Fibroblast of skin of back (primary cell): Measurements from ENCODE around the gene CARMIL3. TPM values are rescaled to one million over a fixed set of nuclear protein-coding genes. Genes with fewer than 3 reads are reported as not detected.
A peak's percentile ranks its signal among the peaks of the same experiment; 100 is the strongest.
"Not testable (repeated sequence)": the region's sequence is repeated elsewhere in the genome, so short reads cannot be mapped to it uniquely, and the experiment has no call there.

Experiments
- DNase-seq: peaks from one replicate; pipeline ENCODE4 v3.0.0-alpha.2; 2013
- polyA plus RNA-seq, 2 experiments: library from polyadenylated mRNA; unstranded; fragments of 120-200 nt; gene quantifications; one replicate each; pipeline ENCODE4 v1.2.1, GENCODE V29; 2013; ENCODE audit not compliant: insufficient read length in 2 of 2

The CARMIL3 gene
- polyA plus RNA-seq (2013, experiment 1 of 2; ENCODE audit: insufficient read length) = 0.06 TPM
- polyA plus RNA-seq (2013, experiment 2 of 2; ENCODE audit: insufficient read length) = 0.07 TPM

DNA sequence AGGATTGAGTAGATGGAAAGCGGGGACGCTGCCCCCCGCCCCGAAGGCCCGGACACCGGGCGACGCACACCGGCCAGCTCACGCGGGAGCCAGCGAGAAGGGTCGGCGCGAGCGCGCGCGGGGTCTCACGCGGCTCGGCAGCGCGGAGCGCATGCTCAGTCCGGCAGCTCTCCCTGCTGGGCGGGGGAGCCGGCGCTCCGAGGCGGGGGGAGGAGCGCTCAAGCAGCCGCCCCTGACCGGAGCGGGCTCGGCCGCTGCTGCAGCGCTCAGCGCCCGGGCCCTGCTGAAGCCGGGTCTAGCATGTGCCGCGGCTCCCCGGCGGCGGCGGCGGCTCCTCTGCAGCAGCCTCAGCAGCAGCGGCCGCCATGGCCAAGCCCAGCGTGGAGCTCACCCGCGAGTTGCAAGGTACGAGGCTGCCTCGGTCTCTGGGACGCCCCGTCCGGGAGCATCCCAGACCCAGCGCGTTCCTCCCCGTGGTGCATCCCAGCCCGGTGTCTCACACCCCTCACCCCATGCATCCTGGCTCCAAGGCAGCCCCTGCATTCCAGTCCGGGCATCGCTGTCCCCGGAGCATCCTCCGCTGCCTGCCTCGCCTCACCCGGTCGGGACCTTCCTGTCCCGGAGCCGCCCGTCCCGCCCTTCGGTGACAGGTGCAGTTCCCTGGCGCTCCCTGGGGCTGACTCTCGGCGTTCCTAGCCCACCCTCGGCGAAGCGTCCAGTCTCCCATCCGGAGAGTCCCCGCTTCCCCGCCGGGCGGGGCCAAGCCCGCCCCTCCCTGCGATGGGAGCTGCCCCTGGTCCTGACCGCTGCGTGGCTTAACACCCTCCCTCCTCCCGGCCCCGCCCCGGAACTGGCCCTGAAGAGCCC lies at the start of gene CARMIL3:
Gene CARMIL3, plus strand, starts transcription at position 221 of the 867 bp plus-strand sequence. Its CDS starts 145 bp downstream, at position 366.
- DNase-seq = peak; percentile 54

DNA sequence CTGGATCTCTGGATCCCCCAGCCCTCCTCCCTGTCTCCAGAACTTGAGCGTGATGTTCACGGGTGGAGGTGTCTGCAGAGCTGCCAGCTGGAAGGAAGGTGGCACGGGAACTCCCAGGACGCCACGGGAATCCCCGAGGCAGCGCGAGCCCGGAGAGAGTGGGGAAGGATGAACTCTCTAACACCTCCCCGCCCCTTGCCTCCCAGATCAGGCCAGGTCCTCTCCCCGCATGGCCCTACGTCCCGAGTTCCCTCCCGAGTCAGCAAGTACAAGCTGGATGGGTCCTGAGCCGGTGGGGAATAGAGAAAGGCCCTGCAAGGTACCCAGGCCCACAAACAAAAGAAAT lies 45.4 kb upstream of the CARMIL3 start:
- DNase-seq = not testable (repeated sequence)

DNA sequence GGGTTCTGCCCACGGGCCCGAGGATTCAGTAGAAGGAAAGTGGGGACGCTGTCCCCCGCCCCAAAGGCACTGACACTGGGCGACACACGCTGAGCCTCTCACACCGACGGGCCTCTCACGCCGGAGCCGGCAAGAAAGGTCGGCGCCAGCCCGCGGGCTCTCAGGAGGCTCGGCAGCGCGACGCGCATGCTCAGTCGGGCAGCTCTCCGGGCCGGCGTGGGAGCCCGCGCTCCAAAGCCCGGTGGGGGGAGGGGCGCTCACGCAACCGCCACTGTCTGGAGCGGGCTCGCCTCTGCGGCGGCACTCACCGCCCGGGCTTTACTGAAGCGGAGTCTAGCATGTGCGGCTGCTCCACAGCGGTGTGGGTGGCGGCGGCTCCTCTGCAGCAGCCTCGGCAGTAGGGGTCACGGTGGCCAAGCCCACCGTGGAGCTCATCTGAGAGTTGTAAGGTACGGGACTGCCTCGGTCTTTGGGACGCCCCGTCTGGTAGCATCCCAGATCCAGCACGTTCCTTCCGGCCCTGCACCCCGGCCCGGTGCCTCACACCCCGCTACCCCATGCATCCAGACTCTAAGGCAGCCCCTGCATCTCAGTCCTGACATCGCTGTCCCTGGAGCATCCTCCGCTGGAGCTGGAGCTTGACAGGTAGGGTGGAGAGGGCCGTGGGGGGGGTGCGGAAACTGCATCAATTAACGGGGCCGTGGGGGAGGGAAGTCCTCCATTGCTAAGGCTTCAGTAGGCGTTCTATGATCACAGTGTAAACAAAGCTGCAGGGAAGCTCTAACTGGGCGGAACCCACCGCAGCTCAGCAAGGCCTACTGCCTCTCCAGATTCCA lies 44.8 kb upstream of the CARMIL3 start:
- not testable (repeated sequence) for DNase-seq

DNA sequence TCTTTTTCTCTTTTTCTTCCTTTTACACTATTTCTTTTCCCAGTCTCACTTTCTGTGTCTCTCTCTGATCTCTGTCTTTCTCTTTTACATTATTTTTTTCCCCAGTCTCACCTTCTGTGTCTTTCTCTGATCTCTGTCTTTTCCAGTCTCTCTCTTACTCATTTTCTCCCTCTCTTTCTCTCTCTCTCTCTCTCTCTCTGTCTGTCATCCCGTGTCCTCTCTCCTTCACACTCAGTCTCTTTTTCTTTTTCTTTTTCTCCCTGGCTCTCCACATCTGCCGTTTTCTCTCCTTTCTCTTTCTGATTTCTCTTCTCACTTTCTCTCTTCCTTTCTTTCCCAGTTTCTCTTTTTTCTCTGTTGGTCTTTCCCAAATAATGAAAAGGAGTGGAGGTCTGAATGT lies 40.8 kb upstream of the CARMIL3 start:
- DNase-seq = no peak

GRCh38 chr14:24012726-24013273 lies 39.0 kb upstream of the CARMIL3 start:
- DNase-seq = not testable (repeated sequence)

- peak; percentile 70 for DNase-seq
Measured at GRCh38 chr14:24013654-24014514, 37.9 kb upstream of the CARMIL3 start.

DNA sequence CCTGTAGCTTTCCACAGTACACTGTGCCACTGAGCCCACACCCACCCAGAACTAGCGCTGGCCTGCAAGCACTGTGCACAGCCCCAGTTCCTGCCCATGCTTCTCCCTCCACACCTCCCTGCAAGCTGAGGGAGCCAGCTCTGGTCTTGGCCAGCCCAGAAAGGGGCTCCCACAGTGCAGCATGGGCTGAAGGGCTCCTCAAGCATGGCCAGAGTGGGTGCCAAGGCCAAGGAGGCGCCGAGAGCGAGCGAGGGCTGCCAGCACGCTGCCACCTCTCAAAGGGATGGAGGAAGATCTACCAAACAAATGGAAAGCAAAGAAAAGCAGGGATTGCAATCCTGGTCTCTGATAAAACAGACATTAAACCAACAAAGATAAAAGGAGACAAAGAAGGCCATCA lies 36.1 kb upstream of the CARMIL3 start:
- not testable (repeated sequence) for DNase-seq

DNA sequence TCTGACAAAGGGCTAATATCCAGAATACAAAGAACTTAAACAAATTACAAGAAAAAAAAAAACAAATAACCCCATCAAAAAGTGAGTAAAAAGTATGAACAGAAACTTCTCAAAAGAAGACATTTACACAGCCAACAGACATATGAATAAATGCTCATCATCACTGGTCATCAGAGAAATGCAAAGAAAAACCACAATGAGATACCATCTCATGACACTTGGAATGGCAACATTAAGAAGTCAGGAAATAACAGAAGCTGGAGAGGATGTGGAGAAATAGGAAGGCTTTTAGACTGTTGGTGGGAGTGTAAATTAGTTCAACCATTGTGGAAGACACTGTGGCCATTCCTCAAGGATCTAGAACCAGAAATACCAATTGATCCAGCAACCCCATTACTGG lies 32.8 kb upstream of the CARMIL3 start:
- DNase-seq = not testable (repeated sequence)

GRCh38 chr14:24019944-24020343 lies 31.9 kb upstream of the CARMIL3 start:
- DNase-seq = not testable (repeated sequence)

DNA sequence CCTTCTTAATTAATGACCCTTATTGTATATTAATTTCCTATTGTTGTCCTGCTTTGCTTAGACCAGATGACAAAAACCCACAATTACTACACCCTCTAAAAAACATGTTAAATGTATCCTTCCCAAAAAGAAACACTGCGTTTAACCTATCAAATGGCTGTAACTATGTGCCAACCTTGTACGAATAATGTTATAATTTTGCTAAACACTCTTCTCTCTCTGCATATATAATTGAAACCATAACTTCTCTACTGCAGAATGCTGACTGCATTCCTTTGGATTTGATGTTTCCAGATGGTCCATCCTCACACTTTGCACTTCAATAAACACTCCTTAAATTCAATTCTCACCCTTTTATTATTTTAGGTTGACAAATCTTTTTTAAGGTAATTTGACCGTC lies 31.3 kb upstream of the CARMIL3 start:
- DNase-seq = not testable (repeated sequence)

DNA sequence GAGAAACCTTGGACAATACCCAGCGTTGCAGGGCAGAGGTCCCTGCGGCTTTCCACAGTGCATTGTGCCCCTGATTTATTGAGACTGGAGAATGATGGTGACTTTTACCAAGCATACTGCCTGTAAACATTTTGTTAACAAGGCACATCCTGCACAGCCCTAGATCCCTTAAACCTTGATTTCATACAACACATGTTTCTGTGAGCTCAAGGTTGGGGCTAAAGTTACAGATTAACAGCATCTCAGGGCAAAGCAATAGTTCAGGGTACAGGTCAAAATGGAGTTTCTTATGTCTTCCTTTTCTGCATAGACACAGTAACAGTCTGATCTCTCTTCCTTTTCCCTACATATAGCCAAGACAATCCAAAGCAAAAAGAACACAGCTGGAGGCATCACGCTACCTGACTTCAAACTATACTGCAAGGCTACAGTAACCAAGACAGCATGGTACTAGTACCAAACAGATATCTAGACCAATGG lies 26.8 kb upstream of the CARMIL3 start:
- DNase-seq = not testable (repeated sequence)

- not testable (repeated sequence) for DNase-seq
Measured at GRCh38 chr14:24029687-24030086, 22.1 kb upstream of the CARMIL3 start.

GRCh38 chr14:24031331-24031730 lies 20.5 kb upstream of the CARMIL3 start:
- not testable (repeated sequence) for DNase-seq

DNA sequence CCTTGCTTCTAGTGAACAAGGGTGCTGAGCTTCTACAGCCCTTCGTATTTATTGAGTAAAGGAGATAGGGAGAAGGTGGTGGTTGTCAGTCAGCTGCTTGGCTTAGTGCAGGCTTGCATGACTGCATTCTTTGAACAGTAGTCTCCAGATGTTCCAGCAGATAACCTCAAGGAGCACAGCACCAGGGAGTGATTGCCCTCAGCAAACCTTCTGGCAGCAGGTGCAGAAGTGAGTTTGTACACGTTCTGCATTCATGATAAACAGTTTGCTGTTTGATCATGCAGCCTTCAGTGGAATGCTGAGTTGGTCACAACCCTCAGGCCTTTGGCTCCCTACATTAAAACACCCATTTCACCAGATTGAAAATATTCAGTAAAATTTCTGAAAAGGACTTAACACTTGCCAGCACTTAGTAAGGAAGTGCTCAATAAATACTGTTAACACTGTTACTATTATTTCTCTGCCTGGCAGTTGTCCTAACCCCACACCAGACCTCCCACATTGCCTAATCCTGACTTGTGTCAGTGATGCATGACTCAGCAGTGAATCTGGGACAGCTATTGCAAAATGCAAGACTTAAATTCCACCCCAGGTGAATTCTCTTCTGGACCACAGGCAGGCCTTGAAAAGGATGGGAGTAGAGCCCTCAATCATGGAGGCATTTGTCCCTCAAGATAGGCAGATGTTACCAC lies 18.9 kb upstream of the CARMIL3 start:
- DNase-seq = peak; percentile 48

- not testable (repeated sequence) for DNase-seq
Measured at GRCh38 chr14:24035769-24036168, 16.0 kb upstream of the CARMIL3 start.

- DNase-seq = peak; percentile 74
Measured at GRCh38 chr14:24036169-24036962, 15.4 kb upstream of the CARMIL3 start.

DNA sequence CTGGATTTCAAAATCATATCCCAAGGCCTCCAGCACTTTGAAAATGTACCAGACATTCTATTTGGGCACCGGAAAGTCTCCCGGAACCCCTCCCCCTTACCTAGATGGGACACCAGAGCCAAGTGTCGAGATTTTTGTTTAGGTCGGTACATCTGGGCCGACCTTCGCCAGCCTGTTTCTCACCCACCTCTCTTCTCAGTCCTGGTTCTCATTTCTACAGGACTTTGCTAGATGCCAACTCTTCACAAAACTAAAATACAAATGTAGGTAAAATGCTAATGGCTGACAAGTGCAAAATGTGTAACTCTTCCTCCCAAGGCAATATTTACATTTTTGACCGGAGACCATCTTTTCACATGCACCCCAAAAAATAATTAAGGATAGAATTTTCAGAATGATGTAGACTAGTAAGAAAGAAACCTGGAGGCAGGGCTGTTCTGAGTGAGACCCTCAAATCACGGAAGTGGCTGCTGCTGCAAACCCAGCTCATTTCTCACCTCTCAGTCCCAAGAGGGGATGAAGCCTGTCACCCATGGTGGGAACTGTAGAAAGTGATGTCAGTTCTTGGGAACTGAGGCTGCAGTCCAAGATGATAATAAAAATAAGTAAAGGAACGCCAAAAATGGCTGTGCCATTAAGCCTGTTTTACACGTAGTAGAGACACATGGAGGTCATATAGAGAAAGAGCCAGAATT lies 14.7 kb upstream of the CARMIL3 start:
- not testable (repeated sequence) for DNase-seq

- no peak for DNase-seq
Measured at GRCh38 chr14:24037658-24038037, 14.2 kb upstream of the CARMIL3 start.

- DNase-seq = no peak
Measured at GRCh38 chr14:24038686-24039085, 13.1 kb upstream of the CARMIL3 start.

DNA sequence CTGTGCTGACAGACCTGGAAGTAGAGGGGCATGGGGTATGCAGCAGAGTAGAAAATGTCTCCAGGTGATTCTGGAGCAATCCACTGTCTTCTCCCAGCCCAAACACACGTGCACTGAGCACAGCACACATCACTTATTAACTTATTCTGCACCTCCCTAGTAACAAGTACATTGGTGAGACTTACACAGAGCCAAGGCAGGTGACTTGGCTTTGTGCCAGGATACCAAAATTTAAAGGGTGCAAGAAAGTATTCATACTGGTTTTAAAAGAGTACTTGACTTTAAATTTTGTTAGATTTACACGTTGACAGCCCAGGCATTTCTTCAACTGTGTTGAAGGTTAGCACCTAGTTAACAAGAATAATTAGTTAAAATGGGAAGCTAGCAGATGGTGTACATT lies 11.1 kb upstream of the CARMIL3 start:
- DNase-seq = no peak
